NK-92 treated with Interleukin-12 subunit alpha and Interleukin-12 subunit beta, amount 100 ng/mL, for 24 hours (cell line): ENCODE data around the gene SEZ6L.

Source experiments
- DNase-seq: peaks from one replicate; lab custom pipeline; 2025; lab: John Stamatoyannopoulos, UW

The SEZ6L gene

DNA sequence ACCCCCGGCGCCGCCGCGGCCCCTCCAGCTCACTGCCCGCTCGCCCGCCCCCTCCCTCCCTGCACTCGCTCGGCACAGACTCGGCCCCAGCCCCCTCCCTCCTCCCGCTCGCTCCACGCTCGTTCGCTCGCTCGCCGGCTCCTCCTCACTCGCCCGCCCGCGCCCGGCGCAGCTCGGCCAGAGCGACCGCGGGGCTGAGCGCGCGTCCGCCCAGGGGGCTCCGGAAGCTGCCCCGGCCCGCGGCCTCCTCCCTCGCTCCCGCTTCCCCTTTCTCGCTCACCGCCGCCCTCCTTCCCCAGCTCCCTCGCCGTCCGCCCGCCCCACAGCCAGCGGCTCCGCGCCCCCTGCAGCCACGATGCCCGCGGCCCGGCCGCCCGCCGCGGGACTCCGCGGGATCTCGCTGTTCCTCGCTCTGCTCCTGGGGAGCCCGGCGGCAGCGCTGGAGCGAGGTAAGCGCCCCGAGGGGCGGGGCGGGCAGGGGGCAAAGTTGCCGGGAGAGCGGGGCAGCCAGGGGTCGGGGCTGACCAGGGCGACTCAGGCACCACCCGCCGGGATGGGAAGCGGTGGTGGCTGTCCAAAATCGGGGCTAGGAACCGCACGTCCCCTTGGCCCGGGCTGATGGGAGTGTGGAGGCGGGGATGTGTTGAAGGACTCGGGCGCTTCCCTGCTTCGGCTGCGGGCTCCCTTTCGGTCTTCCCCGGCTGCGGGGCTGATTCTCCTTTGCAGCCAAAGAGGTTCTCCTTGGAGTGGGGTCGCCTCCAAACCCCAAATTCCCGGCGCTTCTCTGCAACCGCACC, at the start of gene SEZ6L:
TSS of gene SEZ6L (plus strand) at position 148 of the 797 bp plus-strand sequence. CDS start at position 356, 208 bp downstream.
- no peak for DNase-seq

DNA sequence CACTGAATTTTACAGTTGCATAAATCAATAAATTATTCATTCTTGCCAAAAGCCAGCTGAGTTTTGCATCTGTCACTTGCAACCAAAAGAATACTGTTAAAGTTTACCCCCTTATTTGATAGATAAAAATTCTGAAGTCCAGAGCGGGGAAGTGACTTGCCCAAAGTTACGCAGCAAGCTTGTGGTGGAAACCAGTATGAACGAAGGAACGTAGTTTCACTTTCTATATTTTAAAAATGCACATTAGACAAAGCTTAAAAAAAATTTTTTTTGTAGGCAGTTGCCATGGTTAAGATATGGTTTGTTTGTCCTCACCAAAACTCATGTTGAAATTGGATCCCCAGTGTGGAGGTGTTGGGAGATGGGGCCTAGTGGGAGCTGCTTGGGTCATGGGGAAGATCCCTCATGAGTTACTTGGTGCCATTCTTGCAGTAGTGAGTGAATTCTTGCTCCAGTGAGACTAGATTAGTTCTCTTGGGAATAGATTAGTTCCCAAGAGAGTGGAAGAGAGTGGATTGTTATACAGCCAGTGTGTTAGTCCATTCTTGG, 46.3 kb upstream of the SEZ6L start:
- DNase-seq, result no peak

DNA sequence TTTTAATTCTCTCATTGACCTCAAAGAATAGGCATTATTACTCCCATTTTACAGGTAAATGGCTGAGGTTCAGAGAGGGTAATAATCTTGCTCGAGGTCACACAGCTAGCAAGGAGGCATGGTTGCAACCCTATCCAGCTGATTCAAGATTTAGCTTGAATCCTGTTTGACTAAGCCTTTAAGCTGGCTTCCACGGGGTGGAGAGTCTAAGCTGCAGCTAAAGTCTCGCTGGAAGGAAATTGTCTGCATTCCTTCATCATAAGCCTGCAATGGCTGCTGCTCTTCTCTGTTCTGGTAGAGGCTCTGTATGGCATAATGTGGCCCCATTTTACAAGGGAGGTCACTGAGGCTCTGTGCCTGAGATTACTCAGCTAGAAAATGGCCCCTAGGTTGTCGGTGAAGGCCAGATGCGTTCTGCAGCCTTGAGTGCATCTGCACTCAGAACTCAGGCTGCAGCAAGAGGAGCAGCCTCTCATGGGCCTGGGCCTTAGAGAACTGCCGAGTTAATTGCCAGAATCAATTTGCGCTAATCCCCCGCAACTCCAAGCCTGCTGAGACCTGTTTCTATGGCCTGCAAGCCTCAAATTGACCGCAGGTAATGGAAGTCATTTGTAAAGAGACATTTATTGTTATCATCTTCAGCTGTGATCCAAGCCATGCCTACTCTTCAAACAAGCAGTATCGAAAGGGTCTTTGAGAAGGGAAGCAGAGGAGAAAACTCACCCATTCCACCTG, 44.1 kb upstream of the SEZ6L start:
- no peak for DNase-seq

DNA sequence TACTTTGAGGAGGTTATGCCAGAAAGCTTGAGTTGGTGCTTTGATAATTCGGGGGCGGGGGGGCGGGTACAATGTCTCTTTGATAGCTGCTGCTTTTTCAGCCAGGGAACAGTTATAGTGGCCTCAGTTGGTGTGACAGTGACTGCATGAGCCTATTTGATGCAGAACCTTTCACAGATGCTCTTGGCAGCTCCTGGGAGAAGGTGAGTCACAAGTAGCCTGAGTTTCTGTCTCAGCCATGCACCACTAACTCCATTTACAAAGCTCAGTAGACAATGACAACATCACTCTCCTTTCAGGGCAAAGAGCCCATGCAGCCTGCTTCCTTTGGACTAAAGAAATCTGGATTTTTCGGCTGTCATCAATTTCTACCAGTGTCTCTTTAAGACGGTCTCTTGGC, 42.1 kb upstream of the SEZ6L start:
- DNase-seq, result no peak

DNA sequence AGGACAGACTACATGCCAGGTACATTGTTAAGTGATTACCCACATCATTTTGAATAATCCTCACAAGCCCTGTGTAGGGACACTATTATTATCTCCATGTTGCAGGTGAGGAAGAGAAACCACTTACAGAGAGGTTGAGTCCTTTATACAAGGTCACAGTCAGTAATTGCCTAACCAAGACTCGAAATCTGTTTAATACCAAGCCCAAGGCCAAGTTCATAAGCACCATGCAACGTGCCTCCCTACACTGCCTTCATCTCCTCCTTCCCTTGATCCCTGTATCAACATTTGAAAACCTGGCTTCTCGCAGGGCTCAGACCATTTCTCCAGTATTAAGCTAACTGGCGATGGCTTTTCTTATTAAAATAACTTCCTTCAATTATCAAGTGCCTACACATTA, 41.7 kb upstream of the SEZ6L start:
- no peak for DNase-seq

DNA sequence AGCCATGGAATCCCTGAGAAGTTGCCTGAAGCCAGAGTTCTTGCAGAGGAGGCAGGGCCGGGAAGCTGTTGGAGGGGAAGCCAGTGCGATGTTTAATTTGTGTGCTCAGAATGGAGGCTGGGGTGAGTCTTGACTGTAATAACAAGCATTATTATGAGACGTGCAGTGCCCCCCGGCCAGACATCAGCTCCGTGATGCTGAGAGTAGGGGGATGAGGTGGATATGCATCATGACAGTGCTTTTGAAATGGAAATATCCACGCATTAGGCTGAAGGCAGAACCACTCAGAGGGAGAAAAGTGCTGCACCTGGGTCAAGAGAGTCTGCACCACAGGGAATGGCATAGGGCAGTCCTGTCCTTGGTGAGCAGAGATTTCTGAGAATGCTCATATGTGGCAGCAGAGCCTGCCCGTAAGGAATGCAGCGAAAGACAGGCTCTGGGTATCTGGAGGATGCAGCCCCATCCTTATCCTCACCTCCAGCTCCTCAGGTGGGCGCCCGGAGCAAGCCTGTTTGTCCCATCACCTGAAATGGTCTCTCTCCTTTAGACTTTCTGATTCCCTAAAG, 37.6 kb upstream of the SEZ6L start:
- DNase-seq, result no peak

DNA sequence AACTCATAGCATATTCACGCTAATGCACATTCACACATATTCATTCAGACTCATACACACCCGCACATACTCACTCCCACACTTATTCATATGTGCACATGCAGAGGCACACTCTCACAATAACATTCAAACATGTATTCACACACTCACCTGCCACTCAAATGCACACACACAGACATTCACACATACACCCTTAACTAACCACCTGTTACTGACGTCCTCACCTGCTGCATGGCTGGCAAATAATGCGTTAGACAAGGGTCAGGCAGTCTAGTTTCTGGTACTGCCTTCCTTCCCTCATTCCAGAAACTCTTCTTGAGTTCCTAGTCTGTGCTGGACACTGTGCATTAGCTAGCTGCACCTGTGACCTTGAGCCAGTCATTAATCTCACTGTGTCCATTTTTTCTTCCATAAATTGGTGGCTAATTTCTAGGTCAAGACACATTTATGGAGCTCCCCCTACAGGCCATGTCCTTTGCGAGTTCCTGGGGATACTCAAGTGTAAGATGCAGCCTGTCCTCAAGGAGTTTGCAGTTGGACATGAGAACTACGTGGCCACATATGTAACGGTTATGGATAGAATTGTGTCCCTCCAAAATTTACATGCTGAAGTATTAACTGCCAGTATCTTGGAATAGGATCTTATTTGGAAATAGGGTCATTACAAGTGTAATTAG, 34.5 kb upstream of the SEZ6L start:
- DNase-seq, result no peak

DNA sequence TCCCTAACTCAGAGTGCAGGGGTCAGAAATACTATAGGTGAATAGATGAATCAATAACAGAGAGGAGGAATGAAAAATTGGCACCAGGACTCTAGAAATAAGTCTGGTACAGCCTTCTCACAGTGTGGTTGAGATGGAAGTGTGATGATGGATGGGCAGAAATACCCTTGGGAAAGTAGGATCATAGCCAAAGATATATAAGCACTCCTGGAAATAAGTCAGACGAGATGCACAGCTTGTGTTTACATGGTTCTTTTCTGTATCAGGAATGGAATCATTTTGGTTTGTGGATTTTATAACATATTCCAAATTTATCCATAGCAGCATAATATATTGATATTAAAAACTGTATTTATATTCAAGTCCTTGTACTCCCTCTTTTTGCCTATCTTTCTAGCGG, 33.5 kb upstream of the SEZ6L start:
- DNase-seq, result no peak

DNA sequence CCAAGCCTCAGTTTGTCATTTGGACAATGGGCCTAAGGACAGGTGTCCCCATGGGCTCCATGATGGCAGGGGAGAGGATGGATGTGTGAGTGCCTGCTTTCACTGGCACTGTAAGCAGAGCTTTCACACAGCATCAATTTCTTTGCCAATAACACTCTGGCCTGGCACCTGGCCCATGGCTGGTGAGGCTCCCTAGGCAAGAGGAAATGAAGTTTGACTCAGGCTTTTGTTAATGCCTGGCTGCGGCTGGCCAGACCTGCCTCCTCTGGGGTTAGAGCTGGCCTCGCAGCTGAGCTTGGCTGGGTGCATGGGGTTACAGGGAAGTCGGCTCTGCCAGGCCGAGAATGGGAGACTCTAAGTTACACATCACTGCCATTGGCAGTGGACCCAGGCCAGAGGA, 30.0 kb upstream of the SEZ6L start:
- no peak for DNase-seq

DNA sequence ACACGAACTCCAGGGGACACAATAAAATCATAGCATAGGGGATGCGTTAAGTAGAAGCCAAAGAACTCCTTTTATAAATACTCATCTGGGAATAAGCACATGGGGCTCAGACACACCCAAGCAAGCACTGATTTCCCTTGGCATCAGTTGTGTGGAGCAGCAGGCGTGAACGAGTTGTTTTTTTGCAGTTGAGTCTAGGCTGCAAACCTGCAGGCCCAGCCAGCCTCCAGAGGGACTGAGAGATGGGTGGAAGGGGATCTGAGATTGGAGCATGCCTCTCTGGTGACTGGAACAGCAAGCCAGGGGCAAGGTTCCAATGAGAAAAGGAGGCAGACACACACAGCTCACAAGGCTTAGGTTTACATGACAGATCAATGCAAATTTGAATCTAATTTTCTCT, 27.4 kb upstream of the SEZ6L start:
- DNase-seq, result no peak

DNA sequence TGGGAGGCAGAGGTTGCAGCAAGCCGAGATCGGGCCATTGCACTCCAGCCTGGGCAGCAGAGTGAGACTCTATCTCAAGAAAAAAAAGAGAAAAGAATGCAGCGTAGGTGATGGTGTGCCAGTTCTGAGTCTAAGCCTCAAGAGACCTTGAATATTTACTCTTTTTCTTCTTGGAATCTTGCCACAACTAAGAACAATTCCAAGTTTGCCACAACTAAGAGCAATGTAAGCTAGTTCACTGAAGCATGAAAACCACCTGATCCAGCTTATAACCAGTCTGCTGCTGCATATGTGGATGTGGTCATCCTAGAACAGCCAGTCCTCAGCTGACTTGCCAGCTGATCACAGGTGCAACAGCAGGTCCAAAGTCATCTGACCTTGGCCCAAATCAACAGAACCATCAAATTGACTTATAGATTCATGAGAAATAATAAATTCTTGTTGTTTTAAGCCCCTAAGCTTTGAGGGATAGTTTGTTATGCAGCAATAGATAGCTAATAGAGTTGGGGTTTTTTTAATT, 25.4 kb upstream of the SEZ6L start:
- DNase-seq, result no peak

DNA sequence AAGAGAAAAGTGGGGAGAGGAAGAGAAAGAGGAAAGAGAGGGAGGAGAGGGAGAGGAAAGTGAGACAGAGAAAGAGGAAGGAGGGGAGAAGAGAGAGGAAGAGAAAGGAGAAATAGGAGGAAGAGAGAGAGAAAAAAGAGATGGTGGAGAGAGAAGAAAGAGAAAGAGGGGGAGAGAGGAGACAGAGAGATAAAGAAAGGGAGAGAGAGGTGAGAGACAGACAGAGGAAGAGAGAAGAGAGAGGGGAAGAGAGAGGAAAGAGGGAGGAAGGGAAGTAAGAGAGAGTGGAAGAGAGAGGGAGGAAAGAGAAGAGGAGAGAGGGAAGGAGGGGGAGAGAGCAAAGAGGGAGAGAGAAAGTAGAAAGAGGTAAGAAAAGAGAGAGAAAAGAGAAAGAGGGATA, 9.4 kb upstream of the SEZ6L start:
- no peak for DNase-seq

DNA sequence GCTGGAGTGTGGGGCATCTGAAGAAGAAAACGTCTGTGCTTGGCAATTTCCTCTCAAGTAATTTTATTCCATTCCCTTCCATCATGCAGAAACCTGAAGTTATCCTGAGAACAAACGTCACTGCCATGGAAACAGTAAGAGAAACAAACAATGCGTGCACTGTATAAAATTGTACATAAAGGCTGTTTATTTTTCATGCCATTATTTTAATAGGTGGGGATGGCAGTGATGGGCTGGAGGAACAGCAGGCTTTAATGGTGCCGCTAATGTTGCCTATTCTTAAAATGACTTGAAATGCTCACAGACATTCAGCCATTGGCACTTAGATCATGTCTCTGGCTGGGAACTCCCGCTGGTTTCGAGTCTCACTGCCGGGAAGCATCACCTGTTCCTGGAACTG, 7.5 kb upstream of the SEZ6L start:
- DNase-seq, result no peak

DNA sequence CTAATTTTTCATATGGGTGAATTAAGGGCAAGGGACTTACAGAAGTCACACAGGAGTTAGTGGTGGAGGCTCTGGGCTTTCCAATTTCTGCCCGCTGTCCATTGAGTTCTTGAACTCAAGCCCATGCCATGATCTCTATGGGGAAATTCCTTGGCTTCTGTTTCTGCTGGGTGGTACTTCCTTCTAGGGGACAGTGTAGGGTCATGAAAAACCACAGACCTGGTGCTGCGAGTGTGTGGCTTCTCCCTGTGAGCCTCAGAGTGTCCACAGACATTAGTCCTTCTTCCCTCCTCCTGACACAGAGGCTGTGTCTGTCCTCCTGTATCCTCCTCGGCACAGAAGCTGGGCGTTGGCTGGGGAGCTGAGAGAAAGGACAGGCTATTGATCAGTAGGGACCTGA, 6.3 kb upstream of the SEZ6L start:
- no peak for DNase-seq

DNA sequence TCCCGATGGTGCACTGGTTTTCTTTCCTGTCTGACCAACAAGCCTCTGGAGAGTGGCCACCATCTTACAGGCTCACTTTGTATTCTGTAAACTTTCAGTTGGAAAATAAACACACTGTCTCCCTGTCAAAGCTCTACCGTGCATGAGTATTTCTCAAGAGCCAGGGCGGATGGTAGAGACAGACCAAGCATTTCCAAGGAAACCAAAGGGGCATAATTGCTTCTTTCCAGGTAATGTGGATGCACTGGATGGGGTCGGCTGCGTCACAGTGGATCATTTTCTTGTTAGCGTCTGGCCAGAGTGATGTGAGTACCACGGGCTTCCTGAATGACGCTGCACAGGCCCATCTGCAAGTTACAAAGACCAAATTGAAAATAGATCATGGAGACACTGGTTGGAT, 5.1 kb upstream of the SEZ6L start:
- DNase-seq, result no peak

DNA sequence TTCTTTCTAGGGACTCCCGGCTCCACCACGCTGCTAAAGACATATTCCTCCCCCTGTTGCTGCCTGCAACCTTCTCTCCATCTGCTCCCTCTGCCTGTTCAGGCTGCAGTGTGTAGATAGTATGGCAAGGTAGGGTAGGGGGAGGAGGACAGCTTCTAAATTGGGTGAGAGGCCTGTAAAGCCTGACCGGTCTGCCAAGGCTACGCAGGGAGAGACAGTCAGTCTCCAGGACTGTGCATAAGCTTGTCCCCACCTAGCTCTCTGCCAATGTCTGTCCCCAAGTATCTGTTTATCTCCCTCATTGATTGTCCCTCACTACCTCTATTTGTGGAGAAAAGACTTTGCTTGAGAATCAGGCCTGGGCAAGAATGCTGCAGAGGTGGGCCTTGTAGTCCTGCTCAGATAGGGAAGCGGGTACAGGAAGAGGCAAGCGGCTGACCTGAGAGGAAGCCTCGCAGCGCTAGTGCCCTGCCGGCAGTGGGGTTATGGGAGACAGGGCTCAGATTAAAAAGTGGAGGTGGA, 871 bp upstream of the SEZ6L start:
- no peak for DNase-seq

DNA sequence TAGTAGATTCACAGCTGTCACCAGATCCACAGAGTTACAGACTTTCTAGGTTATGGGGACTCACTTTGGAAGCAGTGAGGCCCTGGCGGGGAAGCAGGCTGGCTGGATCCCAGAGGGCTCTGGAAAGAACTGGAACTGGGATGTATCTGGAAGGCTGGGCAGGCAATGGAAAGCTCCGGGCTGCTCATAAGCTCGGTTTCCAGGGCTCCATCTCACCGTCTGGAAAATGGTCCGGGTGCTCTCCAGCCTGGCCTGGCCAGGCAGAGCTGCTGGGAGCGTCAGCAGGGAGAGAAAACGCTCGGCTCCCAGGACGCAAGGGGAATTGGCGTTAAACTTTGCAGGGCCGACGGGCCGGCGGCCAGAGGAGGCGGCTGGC, 335 bp upstream of the SEZ6L start:
- no peak for DNase-seq

DNA sequence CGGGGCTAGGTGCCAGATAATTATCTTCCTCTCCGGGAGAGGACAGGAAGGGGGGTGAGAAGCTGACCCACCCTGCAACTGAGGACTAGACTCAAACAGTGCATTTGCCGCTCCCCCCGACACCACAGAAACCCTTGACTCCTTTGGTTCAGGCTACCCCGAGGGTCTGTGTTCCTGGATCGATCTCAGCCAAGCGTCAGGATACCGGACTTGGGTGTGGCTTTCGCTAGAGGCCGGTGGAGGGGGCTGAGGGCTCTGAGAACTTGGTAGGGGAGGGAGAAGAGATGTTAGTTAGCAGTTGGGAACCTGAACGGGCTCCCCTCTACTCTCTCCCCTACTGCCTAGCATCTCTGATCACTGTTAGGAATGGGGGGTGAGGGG, 840 bp downstream of the SEZ6L start:
- no peak for DNase-seq

DNA sequence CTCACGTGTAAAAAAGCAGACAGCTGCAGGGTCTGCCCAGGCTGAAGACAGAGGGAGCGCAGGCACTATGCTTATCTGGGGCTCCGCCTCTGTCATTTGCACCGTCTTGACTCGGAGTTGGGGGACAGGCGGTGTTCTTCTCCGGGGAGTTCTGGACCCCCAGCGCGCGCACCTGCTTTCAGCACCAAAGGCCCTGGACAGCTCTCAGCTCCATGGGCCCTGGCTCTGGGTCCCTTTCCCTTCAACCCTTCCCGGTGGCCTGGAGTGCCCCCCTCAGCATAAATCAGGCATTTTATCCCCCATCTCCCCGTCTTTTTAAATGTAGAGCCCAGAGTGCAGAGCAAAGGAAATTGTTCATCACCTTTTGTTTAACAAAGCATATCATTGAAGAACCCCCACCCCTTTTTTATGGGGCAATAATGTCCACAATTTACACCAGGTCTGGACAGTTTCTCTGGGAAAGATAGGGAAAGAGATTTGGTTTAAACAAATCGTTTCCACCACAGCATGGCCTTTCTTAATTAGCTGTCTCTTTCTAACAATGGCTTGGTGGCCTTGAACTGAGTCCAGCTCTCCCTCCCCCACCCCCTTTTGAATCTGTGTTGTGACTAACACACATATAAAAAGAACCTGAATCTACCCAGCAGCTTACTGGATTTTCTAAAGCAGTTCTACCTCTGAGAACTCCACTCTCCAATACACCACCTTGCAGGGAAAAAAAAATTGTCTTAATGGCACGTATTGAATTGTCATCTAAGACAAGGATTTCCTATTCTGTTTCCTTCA, 1.7 kb downstream of the SEZ6L start:
- no peak for DNase-seq

DNA sequence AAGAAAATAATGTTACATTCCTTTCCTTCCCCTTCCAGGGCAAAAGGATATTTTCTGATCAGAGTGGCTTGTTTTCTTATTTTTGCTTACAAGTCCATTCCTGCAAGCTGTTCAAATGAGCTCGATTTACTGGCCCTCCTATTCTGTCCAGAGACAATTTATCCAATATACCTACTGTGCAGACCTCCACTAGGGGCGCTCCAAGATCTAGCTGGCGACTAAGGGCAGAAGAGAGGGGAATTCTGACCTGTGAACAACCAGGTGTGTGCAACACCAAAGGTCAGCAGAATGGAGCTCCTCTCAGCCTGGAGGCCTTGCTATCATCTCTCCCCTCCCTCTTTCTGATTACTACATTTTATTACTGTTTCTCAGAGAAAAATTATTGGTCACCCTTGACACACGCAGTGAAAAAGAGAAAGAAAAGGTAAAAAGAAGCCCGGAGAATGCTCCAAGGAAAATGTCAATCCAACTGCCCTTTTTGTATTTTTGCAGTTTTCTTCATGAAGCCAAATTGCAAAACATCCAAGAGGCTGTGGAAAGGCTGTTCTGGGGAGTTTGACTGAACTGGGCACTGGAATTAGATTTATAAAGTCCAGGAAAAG, 3.2 kb downstream of the SEZ6L start:
- DNase-seq, result no peak

DNA sequence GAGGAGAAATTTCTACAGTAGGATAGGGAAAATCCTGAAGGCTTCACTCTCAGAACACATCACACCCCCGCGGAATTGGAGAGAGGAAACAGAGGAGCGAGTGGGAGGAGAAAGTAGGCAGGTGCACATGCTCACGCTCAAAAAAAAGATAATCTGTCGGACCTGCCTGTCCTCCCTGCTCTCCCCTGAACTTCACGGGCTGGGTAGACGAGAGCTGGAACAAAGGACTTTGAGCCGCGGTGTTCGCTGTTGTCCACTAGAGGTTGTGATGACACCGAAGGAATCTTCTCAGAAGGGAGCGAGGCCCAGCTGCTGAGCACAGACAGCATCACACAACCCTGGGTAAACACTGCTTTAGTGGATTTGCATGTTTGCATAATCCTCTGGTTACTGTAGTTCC, 5.0 kb downstream of the SEZ6L start:
- no peak for DNase-seq
